Activated CD4-positive, alpha-beta T cell treated with anti-CD3 and anti-CD28 coated beads, Interleukin-2, Interleukin-4, amounts not matched to agents 100 ng/mL and 50 ng/mL, durations not matched to agents 16 hours and 8 hours (primary cell): ENCODE data around the gene ENO1.
A peak's percentile ranks its signal among the peaks of the same experiment; 100 is the strongest.
"Not testable (repeated sequence)": the region's sequence is repeated elsewhere in the genome, so short reads cannot be mapped to it uniquely, and the experiment has no call there.

Experiments used
- DNase-seq: peaks from one replicate; pipeline ENCODE4 v3.0.0-alpha.2; 2020; ENCODE audit warnings: low spot score

Gene ENO1

DNA sequence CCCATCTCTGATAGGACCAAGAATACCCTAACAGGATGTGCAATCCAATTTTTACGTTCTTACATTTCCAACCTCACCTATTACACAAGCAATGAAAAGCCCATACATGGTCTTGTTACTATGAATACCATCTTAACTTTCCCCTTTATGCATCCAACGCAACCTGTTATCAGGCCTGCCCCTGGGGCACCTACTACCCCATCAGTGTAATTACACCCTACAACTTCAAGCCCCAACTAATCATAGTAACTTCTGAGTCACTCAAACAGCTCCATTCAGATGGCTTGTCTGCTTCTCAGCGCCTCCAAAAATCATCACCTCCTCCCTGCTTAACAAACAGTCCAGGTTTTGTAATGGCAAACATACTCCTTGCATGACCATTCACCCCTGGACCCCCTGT is 18.3 kb upstream of the ENO1 start:
- DNase-seq: not testable (repeated sequence)

DNA sequence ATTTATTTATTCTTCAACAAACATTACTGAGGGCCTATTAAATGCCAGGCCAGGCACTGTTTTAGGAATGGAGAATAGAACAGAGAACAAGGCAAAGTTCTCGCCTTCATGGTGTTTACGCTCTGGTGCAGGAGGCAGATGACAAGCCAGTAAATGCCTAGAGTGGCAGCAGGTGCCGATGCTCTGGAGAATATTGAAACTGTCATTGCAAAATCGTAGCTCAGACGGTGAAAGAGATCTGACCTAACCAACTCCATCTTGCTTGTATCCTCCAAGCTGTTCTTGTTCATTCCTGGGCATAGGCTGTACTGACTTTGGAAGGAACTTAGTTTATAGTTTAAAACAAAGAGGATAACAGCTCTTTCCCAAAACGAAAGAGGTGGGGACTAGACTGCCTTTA is 13.5 kb upstream of the ENO1 start:
- DNase-seq: no peak

DNA sequence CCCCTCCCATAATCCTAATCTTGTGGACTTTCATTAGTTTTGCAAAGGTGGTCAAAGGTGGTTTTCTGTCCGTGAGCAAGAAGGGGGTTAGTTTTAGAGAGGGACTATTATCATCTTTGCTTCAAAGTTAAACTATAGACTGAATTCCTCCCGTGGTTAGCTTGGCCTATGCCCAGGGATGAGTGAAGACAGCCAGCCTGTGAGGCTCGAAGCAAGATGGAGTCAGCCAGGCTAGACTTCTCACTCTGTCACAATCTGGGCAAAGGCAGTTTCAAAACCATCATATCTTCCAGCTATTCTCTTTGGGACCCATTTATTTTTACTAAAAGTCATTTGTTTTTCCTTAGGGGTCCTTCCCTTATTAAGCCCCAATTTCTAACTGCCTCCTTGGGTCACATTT is 12.9 kb upstream of the ENO1 start:
- DNase-seq: no peak

DNA sequence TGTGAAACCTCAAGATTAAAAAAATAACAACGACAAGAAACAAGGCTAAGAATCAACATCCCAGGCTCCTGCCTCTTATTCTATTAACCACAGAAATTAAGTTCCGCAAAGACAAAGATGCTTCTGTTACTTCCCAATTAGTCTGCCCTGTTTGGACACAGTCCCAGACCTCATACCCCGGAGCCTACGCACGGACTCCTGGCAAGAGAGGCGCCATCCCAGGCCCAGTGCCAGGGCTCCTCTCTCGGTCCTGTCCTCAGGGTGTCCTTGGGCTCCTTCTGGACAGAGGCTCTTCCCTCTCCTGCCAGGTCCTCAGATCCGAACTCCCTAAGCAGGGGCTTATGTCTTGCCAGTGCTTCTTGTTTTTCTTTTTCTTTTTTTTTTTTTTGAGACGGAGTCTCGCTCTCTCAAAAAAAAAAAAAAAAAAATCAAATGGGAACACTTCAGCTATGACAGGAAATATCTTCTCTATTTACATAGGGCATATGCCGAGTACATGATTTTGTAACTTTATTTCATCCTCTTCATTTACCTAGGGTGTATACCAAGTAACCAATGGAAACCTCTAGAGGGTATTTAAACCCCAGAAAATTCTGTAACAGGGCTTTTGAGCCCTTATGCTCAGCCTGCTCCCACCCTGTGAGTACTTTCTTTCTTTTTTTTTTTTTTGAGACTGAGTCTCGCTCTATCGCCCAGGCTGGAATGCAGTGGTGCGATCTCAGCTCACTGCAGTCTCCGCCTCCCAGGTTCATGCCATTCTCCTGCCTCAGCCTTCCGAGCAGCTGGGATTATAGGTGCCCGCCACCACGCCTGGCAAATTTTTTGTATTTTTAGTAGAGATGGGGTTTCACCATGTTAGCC is 11.7 kb upstream of the ENO1 start:
- DNase-seq: no peak

DNA sequence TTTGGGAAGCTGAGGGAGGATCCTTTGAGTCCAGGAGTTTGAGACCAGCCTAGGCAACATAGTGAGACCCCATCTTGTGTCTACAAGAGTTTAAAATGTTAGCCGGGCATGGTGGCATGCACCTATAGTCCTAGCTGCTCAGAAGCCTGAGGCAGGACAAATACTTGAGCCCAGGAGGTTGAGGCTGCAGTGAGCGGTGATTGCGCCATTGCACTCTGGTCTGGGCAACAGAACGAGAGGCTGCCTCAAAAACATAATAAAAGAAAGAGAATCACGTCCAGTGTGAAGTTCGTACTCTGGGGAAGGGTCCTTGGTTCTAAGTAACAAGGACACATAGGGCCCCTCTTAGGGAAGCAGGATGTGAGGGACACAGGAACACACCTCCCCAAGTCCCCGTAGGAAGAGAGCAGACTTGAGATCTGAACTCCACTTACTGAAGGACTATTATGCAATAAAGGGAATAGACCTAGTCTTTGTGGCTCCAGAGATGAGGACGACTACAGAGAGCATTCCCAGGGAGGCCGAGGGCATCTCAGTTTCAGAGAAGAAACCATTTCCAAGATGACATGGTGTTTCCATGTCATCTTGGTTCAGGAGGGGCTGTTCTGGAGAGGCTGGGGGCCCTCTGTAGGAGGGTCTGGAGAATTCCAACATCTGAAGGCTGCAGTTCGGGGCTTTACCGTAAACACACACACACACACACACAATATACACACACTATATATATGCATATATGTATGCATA is 10.8 kb upstream of the ENO1 start:
- no peak for DNase-seq

DNA sequence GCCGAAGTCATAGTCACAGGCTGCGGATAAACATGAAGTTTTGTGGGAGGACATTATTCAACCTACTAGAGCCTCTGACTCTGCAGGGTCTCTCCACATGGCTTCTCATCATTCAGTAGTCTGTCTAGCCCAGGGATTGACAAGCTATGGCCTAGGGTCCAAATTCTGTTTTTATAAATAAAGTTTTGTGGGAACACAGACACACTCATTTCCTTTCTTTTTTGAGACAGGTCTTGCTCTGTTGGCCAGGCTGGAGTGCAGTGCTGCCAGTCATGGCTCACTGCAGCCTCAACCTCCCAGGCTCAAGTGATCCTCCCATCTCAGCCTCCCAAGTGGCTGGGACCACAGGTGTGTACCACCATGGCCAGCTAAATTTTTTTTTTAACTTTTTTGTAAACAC is 8.1 kb upstream of the ENO1 start:
- DNase-seq: no peak

DNA sequence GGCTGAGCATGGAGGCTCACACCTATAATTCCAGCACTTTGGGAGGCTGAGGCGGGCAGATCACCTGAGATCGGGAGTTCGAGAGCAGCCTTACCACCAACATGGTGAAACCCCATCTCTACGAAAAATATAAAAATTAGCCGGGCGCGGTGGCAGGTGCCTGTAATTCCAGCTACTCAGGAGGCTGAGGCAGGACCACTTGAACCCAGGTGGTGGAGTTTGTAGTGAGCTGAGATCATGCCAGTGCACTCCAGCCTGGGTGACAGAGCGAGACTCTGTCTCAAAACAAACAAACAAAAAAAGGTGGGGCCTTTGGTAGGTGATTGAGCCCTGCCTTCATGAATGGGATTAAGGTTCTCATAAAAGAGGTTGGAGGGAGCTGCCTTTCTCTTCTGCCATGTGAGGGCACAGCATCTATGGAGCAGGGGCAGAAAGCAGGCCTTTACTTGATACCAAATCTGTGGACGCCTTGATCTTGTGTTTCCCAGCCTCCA is 7.6 kb upstream of the ENO1 start:
- not testable (repeated sequence) for DNase-seq

DNA sequence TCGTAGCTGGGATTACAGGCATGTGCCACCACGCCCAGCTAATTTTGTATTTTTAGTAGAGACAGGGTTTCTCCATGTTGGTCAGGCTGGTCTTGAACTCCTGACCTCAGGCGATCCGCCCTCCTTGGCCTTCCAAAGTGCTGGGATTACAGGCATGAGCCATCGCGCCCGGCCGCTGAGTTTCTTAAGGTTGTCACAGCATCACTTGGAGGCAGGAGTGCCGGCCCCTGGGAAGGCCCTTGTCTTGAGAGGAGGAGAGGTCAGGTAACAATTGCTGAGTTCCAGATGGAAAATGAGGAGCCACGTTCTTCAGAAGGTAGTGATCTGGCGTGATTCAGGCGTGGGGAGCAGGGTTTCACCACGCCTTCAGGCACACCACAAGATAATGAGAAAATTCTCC is 5.6 kb upstream of the ENO1 start:
- not testable (repeated sequence) for DNase-seq

DNA sequence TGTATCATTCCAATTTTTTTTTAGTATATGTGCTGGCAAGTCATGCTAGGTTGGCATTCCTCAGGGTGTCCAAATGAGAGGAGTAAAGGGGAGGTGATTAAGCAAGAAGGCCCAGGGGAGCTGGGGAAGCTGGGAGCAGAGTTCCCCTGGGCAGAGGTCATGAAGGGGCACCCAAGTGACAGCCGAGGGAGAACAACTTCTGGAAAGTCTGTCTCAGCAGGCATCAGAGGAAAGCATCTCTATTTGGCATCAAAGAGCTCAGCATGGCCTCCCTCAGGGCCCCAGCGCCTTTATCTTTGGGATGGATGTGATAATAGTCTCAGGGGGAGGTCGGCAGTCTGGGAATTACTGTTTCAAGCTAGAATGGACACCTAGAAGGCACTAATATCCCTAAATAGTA is 5.0 kb upstream of the ENO1 start:
- DNase-seq: no peak

DNA sequence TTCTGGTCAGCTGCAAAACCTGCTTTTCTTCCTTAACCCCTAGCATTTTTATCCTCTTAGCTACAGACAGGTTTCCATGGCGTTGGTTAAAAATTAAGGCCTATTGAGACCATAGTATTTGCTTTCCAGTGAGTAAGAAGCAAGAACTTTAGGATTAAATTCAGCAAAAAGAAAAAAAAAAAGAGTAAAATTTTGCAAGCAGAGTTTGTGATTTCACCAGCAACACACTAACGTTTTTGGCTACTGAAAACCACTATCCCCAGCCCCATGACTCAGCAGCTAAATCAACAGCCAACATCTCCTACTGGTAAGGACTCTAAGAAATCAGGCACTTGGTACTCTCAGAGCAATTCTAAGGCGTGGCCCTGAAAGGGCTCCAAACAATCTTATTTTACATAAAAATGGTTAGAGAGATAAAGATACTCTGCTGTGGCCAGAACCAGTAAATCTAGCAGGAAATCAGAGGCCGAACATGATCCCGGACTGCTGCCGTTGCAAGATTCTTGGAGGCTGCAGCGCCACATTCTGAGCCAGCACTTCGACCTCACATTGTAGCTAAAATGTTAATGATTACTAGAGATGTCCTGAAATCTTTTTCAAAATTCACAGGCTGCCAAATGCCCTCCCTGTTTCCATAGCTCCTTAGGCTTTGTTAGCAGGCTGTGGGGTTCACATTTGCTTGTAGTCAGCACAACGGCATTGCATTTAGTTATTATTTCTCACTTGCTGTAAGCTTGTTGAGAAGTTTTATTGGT is 1.6 kb upstream of the ENO1 start:
- peak; percentile 84 for DNase-seq

DNA sequence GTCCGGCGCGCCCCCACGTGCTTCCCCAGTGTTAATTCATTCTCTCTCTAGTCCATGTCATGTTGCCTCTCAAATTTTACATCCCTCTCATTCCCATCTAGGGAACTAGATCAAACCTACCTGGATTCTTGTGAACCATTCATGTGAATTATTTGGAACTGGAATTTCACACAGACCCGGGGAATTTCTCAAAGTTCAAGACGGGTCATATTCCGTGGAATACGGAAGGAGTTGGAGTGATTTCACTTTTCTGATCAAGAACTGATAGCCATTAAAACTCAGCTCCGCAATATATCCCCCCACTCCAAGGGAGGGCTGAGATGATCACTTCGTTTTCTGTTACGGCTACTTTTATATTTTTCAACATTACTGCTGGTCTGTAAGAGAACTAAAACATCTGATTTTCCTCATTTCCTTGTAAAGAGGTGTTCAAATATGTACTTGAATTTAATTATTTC is 1.0 kb upstream of the ENO1 start:
- DNase-seq: no peak

DNA sequence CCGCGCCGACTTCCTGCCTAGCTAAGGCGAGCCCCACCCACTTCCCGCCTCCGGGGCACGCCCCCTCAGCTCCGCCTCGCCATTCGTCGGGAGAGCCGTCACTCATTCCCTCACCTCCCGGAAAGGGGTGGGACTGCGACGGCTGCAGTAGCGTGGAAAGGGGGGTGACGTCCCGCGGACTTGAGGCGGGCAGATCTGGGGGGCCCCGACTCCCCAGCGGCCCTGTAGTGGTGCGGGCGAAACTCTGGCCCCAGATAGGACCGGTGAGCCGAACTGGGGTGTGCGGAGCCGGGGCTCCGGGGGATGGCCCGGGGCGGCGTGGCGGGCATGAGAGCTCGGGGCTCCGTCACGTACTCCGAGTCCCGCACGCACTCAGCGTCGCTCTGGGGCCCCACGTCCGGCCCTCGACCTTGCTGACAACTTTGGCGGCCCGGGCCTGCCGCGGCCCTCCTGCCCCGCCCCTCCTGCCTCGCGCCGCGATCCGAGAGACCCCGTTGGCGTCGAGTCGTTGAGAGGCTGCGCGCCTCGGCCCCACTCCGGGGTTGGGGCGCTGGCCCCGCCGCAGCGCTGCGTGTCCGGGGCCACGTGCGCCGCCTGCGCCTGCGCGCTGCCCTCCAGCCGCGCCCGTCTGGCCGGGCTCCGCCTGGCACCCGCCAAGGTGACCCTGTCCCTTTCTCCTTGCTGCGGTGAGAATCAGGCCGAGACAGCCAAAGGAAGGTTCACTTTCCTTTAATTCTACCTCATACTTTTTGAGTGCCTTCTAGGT is 395 bp upstream of the ENO1 start:
- peak; percentile 99 for DNase-seq

DNA sequence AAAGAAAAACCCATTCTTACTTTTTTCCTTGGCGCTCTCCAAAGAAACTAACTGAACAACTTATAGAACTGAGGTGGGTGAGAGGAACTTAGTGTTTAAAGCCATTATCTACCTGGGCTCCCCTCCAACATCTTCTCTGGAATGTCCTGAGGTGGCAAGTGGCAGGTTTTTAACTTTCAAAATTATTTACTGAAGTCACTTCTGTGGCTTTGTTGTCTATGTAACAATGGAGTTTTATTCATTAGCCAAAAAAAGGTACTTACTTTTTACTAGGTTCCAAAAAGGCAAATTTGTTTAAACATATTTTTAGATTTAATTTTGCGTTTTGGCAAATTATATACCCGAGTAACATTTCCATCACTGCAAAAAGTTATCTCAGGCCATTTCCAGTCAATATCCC is 2.4 kb downstream of the ENO1 start:
- no peak for DNase-seq

DNA sequence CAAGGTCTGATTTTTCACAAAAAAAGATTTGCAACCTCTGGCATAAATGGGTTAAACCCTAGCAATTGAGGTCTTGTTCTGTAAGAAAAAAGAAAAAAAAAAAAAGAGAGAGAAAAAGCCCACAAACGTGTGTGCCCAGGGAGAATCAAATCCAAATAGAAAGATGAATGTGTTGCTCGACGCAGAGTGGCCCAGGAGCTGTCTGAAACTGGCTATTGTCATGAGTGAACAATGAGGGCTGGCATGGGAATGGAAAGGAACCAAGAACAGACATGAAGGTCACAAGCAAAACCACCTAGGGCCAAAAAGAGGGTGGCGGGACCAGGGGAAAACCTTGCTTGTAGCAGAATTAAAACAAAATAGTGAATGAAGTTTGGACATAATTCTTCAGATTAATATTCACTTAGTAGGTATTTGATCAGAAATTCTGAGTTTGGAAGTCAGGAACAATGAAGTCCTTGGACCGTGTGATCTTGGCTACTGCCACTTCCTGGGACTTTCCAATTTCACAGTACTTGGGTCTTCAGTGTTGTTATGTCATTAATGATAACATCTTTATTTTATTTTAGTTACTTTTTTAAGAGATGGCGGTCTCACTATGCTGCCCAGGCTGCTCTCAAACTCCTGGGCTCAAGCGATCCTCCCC is 3.1 kb downstream of the ENO1 start:
- DNase-seq: no peak

DNA sequence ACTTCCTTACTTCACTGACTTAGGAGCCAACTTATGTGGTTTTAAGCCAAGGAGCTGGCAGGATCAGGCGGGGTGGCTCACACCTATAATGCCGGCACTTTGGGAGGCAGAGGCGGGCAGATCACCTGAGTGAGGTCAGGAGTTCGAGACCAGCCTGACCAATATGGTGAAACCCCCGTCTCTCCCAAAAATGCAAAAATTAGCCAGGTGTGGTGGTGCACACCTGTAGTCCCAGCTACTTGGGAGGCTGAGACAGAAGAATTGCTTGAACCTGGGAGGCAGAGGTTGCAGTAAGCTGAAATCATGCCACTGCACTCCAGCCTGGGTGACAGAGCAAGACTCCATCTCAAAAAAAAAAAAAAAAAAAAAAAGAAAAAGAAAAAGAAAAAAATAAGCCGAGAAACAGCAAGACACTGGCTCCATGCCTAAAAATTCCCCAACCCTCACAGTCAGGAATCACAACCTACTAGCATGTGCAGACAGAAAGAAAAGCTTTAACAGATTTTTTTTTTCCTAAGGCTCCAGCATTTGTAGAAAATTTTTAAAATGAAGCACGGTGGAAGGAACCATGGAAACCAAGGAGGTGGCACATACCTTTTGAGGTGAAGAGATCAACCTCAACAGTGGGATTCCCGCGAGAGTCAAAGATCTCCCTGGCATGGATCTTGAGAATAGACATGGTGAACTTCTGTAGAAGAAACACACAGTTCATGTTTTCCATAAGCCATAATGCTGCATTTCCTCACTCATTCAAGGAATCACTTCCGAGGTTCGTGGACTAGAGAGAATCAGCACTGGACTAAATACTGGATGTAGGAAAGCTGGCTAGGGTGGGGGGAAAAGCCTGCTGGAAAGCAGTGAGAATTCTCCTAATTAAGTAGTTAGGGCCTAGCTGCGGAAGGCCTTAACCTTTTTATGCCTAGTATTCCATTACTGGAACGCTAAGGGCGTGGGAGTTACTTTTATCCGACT is 4.0 kb downstream of the ENO1 start:
- DNase-seq: no peak

DNA sequence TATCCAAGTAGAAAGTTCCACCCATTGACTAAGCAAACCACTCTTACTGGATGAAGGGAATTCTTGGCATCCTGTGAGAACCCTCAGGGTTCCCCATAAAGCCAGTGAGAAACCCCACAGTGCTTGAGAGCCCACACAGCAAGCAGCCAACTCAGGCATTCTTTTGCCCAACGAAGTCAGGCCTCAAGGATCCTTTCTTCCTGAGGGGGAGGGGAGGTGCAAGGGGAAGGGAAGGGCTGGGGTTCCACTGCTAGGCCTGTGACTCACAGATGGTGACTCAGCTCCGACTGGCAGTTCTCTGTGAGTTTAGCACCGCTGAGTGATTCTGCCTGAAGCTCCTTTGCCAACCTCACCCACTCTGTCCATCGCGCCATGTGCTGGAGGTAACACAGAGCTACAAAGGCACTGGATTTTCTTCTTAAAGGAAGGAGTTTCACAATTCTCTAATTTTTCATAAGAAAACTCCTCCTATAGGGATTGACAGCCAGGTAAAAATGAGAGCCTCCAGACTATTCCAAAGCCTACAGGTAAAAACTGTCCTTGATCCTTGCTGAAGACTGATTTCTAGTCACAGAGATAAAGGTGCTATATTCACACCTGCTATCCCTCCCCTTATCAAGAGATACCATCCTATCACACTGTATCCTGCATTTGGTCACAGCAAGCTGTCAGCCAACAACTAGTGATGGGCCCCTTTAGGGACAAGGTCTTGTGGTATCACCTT is 4.8 kb downstream of the ENO1 start:
- peak; percentile 90 for DNase-seq

DNA sequence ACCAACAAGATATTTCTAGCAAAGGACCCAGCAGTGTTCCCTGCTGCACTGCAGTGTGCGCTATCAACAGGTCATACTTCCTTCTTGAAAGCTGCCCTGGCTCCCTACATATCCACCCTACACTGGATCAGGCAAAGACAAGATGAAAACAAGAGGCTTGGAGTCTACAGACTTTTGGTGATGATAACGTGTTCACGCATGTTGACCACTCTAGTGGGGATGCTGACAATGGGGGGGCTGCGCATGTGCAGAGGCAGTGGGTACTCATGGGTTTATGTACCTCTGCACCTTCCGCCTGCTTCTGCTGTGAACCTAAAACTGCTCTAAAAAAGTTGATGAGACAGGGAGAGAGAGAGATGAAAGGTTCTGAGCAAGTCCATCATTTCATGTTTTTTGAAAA is 5.5 kb downstream of the ENO1 start:
- no peak for DNase-seq

DNA sequence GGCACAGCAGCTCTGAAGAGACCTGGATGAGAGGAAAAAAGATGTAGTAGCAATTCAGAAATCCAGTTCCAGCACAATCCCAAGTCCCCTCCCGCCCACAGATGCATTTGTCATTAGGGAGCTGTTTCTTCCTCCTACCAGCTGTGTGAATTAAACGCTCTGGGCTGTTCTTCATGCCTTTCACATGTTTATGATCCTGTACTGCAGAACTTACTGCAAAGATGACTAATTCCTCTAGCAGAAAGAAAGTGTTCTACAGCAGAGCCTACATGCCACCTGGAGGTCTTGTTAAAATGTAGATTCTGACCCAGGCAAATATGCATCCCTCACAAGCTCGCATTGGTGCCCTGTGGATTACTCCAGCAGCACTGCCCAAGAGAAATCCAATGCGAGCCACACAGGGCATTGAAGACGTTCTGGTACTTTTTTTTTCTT is 6.5 kb downstream of the ENO1 start:
- DNase-seq: no peak

DNA sequence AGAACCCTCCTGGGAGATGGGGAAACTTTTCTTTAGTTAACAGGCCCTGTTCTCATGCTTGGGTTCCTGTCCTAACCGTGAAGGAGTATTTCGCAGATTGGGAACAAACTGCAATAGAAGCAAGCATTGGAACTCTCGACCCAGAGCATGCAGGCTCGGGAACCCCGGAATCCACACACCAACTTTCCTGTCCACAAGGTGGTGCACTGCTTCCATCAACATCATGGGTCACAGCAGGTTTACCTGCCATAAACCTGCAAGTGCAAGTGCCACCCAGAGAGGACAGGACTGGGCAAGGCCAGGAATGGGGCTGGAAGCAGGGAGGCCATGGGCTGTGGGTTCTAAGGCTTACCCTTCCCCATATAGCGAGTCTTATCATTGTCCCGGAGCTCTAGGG is 6.9 kb downstream of the ENO1 start:
- no peak for DNase-seq
